HG02981 (cell line): Measurements from ENCODE around the gene PTPRQ.
"Not testable (repeated sequence)": the region's sequence is repeated elsewhere in the genome, so short reads cannot be mapped to it uniquely, and the experiment has no call there.

Experiments used
- ATAC-seq: cut with Tn5 transposase; IDR thresholded peaks from one replicate; pipeline ENCODE4 v1.9.1; 2021; ENCODE audit warnings: mild to moderate bottlenecking, moderate library complexity; ENCODE audit not compliant: unreplicated experiment

Gene PTPRQ, protein sequence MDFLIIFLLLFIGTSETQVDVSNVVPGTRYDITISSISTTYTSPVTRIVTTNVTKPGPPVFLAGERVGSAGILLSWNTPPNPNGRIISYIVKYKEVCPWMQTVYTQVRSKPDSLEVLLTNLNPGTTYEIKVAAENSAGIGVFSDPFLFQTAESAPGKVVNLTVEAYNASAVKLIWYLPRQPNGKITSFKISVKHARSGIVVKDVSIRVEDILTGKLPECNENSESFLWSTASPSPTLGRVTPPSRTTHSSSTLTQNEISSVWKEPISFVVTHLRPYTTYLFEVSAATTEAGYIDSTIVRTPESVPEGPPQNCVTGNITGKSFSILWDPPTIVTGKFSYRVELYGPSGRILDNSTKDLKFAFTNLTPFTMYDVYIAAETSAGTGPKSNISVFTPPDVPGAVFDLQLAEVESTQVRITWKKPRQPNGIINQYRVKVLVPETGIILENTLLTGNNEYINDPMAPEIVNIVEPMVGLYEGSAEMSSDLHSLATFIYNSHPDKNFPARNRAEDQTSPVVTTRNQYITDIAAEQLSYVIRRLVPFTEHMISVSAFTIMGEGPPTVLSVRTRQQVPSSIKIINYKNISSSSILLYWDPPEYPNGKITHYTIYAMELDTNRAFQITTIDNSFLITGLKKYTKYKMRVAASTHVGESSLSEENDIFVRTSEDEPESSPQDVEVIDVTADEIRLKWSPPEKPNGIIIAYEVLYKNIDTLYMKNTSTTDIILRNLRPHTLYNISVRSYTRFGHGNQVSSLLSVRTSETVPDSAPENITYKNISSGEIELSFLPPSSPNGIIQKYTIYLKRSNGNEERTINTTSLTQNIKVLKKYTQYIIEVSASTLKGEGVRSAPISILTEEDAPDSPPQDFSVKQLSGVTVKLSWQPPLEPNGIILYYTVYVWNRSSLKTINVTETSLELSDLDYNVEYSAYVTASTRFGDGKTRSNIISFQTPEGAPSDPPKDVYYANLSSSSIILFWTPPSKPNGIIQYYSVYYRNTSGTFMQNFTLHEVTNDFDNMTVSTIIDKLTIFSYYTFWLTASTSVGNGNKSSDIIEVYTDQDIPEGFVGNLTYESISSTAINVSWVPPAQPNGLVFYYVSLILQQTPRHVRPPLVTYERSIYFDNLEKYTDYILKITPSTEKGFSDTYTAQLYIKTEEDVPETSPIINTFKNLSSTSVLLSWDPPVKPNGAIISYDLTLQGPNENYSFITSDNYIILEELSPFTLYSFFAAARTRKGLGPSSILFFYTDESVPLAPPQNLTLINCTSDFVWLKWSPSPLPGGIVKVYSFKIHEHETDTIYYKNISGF (N-terminal part only)

DNA sequence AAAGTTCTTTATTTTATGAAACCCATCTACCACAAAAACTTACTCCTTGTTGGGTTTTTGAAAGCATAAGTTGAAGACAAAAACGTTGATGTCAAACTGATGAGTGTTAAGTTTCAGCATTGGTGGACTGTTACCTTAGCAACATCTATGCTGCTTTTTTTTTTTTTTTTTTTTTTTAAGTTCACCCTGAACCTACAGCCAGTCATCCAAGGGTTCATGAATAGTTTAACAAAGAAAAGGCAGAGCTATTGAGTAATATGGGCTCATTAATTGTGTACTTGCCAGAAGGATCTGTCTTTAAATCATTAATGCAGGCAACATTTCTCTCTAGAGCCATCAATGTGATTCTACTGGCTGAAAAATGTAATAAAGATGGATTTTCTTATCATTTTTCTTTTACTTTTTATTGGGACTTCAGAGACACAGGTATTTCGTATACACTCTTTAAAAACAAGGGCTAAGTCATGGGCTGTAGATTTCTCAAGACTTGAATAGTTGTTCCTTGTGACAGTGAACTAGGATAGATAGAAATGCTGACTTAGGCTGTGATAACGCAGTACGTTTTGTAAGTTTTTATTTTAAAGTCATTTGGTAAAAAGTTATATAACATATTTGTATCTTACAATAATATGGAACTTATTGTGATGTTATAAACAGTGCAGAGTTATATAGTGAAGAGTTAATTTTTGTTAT, at the start of gene PTPRQ:
Gene PTPRQ (plus strand): TSS at position 262 of the 693 bp plus-strand sequence. CDS start 111 bp downstream, at position 373.
- no peak for ATAC-seq

DNA sequence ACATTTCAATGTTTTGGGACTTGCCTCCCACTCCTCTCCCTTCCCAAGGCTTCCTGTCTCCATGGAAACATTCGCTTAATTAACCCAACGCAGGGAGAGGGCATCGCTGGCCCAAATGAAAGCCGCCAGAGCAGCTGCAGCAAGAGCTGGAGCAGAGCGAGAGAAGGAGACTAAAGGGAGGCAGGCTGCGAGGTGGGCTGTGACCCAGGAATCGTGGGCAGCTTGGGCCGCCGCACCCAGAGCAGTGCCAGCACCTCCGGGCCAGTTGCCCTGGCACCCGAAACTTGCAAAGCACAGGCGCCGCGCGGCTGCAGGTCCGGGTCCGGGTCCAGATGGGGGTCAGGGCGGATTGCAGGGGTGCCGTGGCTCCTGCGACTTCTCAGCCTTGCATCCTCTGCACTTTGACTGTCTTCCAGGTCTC, 43.5 kb upstream of the PTPRQ start:
- ATAC-seq: no peak

DNA sequence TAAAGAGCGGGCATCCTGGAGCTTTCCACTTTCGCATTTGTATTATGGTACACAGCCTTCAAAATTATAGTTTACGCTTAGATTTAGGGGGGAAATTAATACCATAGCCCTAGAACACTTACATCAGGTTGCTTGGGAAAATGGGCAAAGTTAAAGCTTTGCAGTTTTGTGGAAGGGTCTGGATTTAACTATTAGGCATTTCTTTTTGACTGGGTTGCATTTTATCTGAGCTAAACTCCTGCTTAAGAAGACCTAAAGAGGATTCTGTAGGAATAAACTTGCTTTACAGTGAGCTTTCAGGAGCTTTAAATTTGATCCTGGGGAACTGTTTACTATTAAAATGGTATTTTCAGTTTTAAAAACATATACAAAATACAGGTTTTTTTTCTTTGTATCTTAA, 42.8 kb upstream of the PTPRQ start:
- ATAC-seq: no peak

DNA sequence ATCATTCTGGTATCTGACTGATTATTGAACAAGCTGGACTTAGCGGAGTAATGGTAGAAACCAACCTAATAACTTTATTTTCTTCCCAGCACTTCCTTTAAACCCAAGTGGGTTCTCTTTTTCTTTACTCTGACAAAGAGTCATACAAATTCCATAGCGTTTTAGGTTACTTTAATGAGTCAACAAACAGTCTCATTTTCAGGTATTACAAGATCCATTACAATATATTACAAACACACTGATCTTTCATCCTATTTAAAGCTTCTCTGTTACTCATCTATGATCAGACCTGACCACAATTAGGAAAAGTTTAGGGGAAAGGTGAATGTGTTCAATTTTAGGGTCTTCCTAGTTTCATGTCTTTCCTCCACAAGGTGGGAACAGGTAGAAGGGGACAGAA, 39.4 kb upstream of the PTPRQ start:
- ATAC-seq: no peak

DNA sequence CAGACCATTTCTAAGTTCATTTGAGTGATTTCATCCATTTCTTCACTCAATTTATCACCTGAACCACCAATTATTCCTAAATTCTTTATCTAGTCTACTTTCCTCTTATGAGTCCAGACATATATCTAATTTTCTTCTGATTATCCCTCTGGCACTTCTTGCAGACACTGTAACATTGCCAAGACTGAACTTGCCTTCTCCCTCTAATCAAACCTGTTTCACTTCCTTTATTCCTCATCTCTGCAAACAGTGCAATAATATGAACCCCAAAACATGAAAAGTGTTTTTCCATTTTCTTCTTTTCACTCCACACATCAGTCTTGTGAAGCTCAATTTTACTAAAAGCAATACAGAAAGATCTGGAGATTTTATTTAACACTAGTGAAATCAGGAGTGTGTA, 37.8 kb upstream of the PTPRQ start:
- no peak for ATAC-seq

DNA sequence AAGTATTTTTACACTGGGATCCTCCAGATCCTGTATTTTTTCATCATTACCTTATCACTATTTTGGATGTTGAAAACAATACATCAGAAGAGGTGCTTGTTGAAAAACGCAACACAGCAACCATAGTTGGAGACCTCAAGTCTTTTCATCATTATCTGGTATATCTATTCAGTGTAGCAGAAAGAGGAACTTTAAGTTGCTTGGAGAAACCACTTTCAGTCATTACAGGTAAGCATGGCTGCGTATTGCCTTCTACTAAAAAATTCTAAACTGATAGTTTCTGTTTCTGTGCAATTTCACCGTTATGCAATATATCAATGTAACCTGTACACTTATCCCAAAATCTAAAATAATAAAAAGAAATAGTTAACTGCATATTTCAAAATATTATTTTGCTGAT, 32.2 kb upstream of the PTPRQ start:
- no peak for ATAC-seq

DNA sequence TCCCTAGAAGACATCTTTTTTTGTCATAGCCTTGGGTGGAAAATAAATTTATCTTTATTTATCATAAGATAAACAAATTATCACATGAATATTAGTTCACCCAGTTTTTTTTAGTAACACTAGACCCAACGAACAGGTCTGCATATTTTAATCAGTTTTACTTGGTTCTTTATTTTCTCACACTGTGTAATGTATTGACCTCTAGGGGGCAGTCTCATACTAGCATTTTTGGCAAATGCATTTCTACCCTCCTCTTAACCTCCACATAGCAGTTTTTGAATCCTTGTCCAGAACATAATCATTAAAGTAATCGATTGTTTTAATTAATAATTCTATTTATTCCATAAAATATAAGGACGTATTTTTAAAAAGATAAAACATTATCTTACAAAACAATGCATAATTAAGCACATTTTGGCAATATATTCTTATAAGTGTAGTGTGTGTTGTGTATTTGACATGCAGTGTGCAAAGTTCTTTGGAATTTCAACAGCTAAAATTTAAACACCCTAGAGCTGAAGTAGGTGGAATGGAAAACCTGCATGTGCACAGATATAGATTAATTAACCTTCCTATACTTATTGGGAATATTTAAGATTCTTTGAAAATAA, 31.6 kb upstream of the PTPRQ start:
- ATAC-seq: peak; percentile 77

DNA sequence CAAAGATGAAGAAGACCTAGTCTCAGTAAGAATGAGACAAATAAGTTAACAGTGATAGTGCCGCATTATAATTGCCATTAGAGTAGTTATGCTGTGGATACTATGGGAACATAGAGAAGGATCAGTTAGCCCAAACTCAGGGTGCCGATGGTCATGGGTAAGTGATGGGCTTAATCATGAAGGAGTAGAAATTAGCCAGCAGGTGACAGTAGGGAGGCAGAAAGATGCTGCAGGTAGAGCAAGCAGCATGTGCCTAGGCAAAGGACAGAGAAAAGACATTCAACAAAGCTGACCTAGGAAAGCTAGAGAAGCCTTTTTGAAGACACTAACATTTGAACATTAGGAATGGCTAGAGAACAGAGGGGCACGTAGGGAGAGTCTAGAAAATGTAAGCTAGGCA, 30.6 kb upstream of the PTPRQ start:
- no peak for ATAC-seq

DNA sequence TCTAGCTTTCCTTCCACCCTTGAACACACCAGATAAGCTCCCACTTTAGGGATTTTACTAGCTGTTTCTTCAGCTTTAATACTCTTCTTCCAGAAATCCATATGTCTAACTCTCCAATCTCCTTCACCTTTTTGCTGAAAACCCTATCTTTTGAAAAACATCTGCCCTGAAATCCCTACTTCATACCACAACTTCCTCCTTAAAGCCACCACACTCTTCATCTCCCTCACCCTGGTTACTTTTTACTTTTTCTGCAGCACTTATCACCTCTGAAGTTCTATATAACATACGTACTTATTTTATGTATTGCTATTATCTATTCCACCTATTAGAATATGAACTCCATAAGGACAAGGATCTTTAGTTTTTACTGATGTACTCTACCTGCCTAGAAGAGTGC, 28.6 kb upstream of the PTPRQ start:
- ATAC-seq: no peak

DNA sequence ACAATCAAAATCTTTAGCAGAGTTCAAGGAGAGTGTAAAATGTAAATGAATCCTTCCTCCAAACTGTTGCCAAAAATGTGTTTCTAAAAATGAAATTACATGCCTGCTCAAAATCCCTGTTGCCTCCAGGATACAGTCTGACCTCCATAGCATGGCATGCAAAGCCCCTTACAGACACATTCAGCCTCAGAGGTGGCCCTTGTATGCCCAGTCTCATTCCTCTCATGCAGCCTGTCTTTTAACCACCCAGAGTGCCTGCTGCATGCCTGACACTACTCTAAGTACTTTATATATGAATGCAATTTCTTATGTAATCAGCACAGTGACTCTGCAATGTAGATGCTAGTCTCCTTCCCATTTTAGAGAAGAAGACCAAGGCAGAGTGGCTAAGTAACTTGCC, 24.4 kb upstream of the PTPRQ start:
- ATAC-seq: no peak

DNA sequence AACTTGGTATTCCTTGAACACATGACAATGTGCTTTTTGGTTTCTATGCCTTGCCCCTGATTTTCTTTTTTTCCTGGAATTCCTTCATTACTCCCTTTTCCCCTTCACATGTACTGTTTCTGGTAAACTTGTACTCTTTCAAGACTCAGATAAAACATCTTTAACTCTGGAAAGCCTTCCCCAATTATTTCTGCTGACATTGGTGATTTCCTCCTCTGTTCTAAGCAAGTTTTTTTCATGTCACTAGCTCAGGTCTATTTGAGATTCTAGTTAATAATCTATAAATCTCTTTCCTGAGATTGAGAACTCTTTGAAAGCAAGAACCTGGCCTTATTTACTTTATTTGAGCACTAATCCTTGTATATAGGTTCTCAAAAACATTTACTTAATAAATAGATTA, 24.0 kb upstream of the PTPRQ start:
- no peak for ATAC-seq

DNA sequence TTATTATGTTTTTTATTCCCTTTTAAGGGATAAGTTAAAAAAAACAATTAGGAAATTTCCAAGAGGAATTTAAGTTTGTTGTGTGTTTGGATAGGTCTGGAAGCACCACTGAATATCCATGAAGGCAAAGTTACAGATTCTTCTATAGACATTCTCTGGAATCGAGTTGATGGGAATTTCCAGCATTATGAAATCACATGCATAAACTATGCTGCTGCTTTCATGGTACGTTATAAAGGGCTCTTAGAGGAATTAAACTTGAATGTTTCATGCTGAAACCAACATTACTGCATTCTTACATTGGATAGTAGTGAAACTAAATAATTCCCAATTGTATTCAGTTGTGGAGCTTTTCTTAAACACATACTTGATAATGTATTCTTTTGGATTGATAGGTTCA, 21.5 kb upstream of the PTPRQ start:
- ATAC-seq: no peak

DNA sequence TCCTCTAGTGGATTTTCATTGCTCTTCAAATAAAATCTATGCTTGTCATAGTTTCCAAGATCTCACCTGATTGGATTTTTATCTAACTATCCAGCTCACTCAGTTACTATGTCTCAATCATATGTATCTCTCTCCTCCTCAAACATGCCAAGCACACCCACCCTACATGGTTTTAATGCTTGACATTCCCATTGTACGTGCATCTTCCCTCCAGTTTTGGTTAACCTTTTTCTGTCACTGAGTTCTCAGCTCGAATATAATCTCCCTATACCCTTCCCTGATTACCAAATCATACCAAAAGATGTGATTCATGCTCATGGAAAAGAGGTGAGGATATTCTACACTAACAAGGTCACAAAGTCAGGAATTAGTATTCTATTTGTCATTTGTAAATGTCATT, 12.0 kb upstream of the PTPRQ start:
- no peak for ATAC-seq

DNA sequence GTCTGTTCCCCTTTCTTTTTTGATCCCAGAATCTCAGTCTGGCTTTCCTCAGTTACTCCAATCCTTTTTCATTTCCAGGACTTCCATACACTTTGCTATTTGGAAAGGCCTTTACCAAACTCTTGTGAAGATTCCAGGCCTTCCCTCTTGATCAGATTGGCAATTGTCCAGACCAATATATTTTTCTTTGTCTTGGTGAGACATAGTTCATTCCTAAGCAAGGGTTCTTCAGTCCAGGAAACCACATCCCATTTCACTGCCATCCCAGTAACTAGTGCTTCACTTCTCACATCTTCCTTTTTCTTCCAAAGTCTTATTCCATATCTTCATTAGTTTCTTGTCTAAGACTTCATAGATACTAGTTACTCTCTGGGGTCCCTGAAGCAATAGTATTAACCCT, 2.1 kb upstream of the PTPRQ start:
- ATAC-seq: no peak

DNA sequence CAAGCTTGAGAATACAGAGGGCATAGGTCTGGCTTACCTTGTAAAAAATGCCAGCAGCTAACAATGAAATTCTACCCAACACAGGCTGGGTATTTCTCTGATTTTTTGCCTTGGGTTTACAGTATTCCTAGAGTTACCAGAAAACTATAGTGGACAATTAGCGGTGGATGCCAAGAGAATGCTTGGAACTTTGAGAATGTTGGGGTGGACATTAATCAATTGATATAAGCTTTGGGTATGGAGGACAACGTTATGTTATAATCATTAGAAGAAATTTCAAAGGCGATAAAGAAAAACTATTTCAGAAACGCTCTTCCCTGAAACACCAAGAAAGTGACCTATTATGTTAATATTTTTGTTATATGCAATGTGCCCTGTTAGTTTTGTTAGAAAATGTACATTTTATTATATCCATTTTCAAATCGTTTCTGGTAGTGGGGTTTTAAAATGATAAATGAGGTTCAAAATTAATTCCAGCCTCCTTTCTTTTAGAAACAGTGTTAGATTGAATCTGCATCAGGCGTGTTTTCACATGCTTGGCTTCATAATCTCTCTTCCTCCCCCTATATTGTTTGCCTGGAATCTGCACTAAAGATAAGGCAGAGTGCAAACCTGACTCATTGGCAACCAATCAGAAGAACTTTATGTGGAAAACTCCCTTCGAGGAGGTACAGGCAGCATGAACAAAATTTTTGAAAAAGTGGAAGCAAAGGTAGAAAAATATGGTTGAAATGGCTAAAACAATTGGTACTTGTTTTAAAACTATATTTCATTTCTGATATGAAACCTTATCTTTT, 1.4 kb upstream of the PTPRQ start:
- ATAC-seq: no peak

DNA sequence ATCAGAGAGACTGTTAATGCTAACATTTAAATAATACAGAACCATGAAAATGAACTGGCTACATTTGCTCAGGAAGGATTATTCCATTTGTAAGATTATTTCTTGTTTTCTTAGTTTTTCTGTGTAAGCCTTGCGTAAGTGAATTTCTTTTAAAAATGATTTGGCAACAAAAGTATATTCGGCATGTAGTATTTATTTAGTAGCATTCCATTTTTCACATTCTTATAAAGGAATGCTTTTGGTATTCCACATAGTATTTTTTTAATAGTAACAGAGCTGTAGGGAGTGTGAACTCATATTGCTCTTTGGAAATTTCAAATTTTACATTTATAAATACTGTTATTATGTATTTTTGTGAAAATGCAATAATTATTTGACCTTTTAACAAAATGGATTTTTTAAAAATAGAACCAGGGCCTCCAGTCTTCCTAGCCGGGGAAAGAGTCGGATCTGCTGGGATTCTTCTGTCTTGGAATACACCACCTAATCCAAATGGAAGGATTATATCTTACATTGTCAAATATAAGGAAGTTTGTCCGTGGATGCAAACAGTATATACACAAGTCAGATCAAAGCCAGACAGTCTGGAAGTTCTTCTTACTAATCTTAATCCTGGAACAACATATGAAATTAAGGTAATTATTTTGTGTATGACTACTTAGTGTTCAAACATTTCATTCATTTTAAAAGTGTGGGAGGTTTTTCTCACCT, 1.2 kb downstream of the PTPRQ start:
- no peak for ATAC-seq

DNA sequence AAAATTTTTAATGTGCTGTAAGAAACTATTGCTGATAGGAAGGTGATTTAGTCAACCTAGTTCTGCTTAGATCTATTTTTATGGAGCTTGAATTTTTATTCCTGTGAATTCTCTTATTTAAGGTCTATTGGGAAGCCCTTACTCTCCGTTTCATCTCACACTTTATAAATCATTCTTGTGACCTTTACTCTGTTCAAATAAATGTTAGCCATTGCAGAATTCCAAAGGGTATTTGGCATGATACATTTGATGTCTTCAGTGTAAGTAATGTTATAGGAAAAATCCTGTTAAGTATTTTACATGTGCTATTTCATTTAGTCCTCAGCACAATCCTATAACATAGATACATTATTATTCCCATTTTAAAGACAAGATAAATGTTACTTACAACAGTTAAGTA, 12.5 kb downstream of the PTPRQ start:
- no peak for ATAC-seq

DNA sequence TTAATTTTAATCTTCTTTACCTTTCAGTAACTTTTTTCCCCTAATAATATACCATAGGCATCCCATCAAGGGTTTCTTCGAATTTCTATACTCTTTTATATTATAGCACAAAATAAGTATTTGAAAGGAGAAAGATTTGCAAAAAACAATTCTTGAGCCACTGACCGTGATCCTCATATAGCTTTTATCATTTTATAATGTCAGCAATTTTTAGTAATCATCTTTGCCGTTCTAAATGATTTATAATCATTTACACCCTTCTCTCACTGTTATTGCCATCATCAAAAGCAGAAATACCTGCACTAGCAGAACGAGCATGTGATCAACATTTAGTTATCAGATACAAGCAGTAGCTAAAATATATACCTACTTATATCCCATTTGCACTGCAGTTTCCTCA, 16.9 kb downstream of the PTPRQ start:
- no peak for ATAC-seq

DNA sequence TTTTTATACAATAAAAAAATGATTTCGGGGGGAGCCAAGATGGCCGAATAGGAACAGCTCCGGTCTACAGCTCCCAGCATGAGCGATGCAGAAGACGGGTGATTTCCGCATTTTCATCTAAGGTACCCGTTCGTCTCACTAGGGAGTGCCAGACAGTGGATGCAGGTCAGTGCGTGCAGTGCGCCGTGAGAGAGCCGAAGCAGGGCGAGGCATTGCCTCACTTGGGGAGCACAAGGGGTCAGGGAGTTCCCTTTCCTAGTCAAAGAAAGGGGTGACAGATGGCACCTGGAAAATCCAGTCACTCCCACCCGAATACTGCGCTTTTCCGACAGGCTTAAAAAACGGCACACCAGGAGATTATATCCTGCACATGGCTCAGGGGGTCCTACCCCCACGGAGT, 17.8 kb downstream of the PTPRQ start:
- ATAC-seq: not testable (repeated sequence)
